Measurements from ENCODE around the gene G6PC3.
"Not testable (repeated sequence)": the region's sequence is repeated elsewhere in the genome, so short reads cannot be mapped to it uniquely, and the experiment has no call there.

Gene G6PC3, protein sequence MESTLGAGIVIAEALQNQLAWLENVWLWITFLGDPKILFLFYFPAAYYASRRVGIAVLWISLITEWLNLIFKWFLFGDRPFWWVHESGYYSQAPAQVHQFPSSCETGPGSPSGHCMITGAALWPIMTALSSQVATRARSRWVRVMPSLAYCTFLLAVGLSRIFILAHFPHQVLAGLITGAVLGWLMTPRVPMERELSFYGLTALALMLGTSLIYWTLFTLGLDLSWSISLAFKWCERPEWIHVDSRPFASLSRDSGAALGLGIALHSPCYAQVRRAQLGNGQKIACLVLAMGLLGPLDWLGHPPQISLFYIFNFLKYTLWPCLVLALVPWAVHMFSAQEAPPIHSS

DNA sequence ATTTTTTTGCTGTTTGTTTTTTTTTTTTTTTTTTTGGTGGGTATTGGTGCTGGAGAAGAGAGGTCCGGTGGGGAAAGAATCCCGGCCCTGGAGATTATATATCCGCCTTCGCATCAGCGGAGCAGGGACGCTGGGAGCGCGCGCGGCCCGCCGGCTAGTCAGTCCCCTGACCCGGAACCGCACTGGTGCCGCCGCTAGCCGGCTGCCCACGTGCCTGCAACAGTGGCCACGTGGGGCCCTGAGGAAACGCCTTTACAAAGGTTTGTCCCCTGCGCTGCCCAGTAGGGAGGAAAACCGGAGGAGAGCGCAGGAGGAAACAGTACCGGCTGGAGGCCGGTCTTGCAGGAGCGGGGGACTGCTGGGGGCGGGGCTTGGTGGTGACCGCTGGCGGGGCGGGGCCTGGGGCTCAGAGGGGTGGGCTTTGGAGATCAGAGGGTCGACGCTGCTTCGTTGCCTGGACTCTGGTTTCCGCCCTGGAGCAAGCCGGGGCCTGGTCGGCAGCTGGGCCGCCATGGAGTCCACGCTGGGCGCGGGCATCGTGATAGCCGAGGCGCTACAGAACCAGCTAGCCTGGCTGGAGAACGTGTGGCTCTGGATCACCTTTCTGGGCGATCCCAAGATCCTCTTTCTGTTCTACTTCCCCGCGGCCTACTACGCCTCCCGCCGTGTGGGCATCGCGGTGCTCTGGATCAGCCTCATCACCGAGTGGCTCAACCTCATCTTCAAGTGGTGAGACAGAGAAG is at the start of gene G6PC3:
Gene G6PC3 (plus strand): TSS at position 281 of the 743 bp plus-strand sequence. CDS start 231 bp downstream, at position 512.
- peak; percentile 98 for DNase-seq (ENCODE audit: low spot score)

DNA sequence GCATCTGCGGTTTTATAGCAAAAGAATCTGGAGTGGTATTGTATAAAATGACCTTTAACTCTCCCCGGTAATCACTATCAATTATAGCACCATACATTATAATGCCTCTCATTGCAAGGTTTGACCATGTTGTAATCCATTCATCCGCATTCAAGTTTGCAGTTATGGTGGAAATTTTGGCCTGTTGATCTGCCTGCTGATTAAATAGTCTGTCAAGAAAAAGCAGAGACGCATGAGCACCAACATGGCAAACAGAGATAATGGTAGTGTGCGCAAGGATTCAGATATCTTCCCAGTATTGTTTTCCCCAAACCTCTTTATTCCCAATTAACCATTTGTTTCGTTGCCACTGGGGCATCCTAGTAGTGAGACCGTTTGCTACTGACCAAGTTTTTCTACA is 49.3 kb upstream of the G6PC3 start:
- DNase-seq (ENCODE audit: low spot score): not testable (repeated sequence)

GRCh38 chr17:44022246-44022645 is 48.3 kb upstream of the G6PC3 start:
- no peak for DNase-seq (ENCODE audit: low spot score)

DNA sequence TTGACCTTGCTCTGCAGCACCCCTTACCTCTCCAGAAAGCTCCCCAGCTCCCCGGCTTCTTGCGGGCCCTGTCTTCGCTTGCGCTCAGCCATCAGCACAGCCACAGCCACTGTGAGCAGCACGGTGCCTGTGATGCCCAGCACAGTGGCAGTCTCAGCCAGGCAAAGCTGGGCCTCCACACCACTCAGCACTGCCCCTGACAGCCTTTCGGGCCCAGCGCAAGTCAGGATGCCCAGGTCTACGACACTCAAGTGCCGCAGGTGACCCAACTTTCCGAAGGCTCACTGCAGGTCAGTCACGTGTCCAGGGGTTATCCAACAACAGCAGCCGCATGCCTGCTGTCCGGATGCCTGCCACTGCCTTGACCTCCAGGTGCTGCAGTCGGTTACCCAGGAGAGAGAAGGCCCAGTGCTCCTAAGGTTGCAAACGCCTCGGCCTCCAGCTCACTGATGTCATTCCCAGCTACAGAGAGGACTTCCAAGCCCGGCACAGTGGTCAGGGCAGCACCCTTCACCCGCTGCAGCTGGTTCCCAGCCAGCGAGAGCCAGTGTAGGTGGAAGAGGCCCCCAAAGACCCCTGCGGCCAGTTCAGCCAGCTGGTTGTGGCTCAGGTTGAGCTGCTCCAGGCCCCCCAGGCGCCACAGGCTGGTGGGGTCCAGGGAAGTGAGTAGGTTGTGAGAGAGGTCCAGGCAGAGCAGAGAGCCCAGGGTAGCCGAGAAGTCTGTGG is 46.8 kb upstream of the G6PC3 start:
- no peak for DNase-seq (ENCODE audit: low spot score)

GRCh38 chr17:44024271-44024663 is 46.3 kb upstream of the G6PC3 start:
- DNase-seq (ENCODE audit: low spot score): no peak

DNA sequence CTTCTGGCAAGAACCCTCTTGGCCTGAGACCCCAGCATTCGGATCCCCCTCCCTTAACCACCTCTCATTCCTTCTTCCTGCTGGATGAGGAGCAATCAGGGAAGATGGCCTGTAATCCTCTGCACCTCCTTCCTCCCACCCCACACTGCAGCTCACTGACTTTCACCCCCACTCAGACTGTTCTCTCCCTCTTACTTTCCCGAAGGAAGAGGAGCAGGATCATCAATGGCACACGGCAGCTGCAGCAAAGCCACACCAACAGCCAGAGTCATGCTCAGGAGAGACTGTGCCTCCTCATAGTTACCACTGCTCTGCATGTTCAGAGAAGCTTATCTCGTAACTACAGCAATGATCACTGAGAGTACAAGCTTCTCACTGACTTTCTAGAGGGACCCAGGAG is 45.7 kb upstream of the G6PC3 start:
- no peak for DNase-seq (ENCODE audit: low spot score)

DNA sequence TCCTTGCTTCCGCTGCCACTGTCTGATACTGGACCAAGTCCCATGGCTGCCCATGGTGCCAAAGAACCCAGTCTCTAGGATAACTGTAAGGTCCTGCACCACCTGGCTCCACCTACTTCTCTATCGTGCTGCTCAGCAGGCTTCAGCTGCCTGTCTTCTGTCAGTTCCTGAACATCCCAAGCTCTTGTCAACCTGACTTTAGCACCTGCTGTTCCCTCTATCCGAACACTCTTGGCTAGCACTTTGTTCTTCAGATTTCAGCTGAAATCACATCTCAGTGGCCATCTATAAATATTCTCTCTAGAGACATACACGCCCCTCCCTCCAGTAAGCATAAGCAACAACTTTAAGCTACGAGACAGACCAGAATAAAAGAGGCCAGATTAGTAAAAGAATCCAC is 40.8 kb upstream of the G6PC3 start:
- DNase-seq (ENCODE audit: low spot score): no peak

DNA sequence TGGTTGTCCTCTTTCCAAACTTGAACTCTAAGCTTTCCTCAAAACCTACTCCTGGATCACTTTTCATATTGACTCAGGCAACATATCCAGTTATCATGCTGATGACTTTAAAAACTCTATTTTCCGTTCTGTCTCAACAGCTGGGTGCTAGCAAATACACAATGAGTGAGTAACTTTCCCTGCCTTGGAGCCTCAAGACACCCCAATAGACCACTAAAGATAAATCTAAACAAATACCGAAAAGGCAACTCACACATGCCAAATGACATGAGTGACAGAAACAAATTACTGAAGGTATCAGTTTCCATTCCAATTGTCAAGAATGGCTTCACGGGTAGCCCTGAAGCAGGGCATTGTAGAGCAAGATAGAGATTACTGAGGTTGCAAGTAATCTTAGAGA is 40.1 kb upstream of the G6PC3 start:
- no peak for DNase-seq (ENCODE audit: low spot score)

GRCh38 chr17:44033861-44034408 is 36.6 kb upstream of the G6PC3 start:
- no peak for DNase-seq (ENCODE audit: low spot score)

GRCh38 chr17:44034688-44035087 is 35.8 kb upstream of the G6PC3 start:
- DNase-seq (ENCODE audit: low spot score): not testable (repeated sequence)

GRCh38 chr17:44037471-44037870 is 33.1 kb upstream of the G6PC3 start:
- no peak for DNase-seq (ENCODE audit: low spot score)

- no peak for DNase-seq (ENCODE audit: low spot score)
Measured at GRCh38 chr17:44038604-44039011, 31.9 kb upstream of the G6PC3 start.

- DNase-seq (ENCODE audit: low spot score): no peak
Measured at GRCh38 chr17:44039829-44040635, 30.5 kb upstream of the G6PC3 start.

DNA sequence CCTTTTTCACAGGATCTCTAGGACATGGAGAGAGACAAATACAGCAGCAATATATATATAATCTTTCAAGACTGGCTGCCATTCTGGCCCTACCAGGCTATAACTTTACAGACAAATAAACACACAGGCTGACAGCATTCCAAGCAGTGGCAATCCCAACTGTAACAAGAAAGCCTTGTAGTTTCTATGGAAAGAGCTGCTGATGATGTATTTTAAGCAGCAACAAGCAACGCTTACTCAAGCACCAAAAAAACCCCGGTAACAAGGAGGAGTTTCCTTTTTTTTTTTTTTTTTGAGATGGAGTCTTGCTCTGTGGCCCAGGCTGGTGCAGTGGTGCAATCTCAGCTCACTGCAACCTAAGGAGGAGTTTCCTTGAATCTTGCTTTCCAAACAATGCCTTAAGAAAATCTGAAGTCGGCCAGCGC is 27.3 kb upstream of the G6PC3 start:
- DNase-seq (ENCODE audit: low spot score): no peak

- no peak for DNase-seq (ENCODE audit: low spot score)
Measured at GRCh38 chr17:44044071-44044470, 26.5 kb upstream of the G6PC3 start.

- no peak for DNase-seq (ENCODE audit: low spot score)
Measured at GRCh38 chr17:44045486-44045885, 25.0 kb upstream of the G6PC3 start.

DNA sequence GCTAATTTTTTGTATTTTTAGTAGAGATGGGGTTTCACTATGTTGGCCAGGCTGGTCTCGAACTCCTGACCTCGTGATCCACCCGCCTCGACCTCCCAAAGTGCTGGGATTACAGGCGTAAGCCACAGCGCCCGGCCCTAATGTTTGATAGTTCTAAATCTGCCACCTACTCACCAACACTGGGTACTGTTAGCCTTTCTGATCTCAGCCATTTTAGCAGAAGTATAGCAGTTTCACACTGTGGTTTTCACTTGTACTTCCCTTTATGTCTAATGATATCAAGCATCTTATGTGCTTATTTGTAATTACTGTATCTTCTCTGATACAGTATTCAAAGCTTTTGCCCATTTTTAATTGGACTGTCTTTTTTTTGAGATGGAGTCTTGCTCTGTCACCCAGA is 23.6 kb upstream of the G6PC3 start:
- DNase-seq (ENCODE audit: low spot score): not testable (repeated sequence)

DNA sequence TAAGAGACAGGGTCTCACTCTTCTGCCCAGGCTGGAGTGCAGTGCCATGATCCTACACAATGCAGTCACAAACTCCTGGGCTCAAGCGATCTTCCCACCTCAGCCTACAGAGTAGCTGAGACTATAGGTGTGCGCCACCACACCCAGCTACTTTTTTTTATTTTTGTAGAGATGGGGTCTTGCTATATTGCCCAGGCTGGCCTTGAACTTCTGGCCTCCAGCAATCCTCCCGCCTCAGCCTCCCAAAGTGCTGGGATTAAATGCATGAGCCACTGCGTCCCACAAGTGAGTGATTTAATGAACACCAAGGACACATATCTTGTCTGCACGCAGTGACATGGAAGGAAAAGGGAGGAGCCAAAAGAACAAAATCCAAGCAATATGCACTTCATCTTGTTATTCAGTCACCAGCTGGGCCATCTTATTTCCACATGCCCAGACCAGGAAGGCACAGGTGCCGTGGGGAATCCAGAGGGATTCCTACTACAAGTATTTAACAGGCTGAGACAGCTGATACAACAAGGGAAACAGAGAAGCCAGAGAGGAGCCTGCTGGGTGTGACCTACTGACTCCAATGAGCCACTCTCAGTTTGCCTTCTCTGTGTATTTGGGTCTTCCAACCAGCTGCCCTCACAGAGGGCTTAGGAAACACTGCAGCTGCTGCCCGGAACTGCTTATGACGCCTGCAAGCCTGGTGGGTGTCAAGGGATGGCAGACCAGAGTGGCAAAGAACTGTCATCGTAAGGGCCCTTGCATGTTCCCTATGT is 21.1 kb upstream of the G6PC3 start:
- no peak for DNase-seq (ENCODE audit: low spot score)

- no peak for DNase-seq (ENCODE audit: low spot score)
Measured at GRCh38 chr17:44053125-44053872, 17.2 kb upstream of the G6PC3 start.

Data from hepatic stellate cell (primary cell).